Measurements from ENCODE around the gene ERC2. TPM values are rescaled to one million over a fixed set of nuclear protein-coding genes. Genes with fewer than 3 reads are reported as not detected.

Gene ERC2
- total RNA-seq, 1 donor, result 0.36 TPM

GRCh38 chr3:55645422-55645821 is 822.8 kb downstream of the ERC2 start:
- TF ChIP-seq CTCF (IDR thresholded peaks at IDR 0.05; ENCODE audit: extremely low read depth, low read depth, low read length), result no peak
- Histone ChIP-seq H3K27me3 (ENCODE audit: insufficient read depth, low read length) (peaks cover 17% of the 10 kb centered on the region), H3K4me1 (ENCODE audit: insufficient read depth, low read length) (peaks cover 4% of the 10 kb centered on the region), H3K9me3 (ENCODE audit: low read depth, low read length) (no peaks in the 10 kb centered on the region), H3K4me3 (ENCODE audit: insufficient read depth, low read length) (no peak overlapping the region), H4K20me1 (ENCODE audit: insufficient read depth, low read length) (no peaks in the 10 kb centered on the region), H3K36me3 (ENCODE audit: insufficient read depth, low read length) (no peaks in the 10 kb centered on the region), H3K79me2 (ENCODE audit: insufficient read depth, low read length) (no peaks in the 10 kb centered on the region), H3K4me2 (ENCODE audit: insufficient read depth, low read length) (no peak overlapping the region), H2AFZ (ENCODE audit: low read length) (no peak overlapping the region), H3K27ac (ENCODE audit: low read depth, low read length) (no peak overlapping the region)
- no peak for DNase-seq (ENCODE audit: insufficient read length, low spot score, missing footprints)

GRCh38 chr3:55643283-55643682 is 825.0 kb downstream of the ERC2 start:
- TF ChIP-seq CTCF (IDR thresholded peaks at IDR 0.05; ENCODE audit: extremely low read depth, low read depth, low read length), result no peak
- Histone ChIP-seq H3K4me3 (ENCODE audit: insufficient read depth, low read length) (no peak overlapping the region), H3K4me2 (ENCODE audit: insufficient read depth, low read length) (no peak overlapping the region), H3K27ac (ENCODE audit: low read depth, low read length) (no peak overlapping the region), H3K9me3 (ENCODE audit: low read depth, low read length) (no peaks in the 10 kb centered on the region), H3K79me2 (ENCODE audit: insufficient read depth, low read length) (no peaks in the 10 kb centered on the region), H2AFZ (ENCODE audit: low read length) (no peak overlapping the region), H4K20me1 (ENCODE audit: insufficient read depth, low read length) (no peaks in the 10 kb centered on the region), H3K4me1 (ENCODE audit: insufficient read depth, low read length) (peaks cover 4% of the 10 kb centered on the region), H3K36me3 (ENCODE audit: insufficient read depth, low read length) (no peaks in the 10 kb centered on the region), H3K27me3 (ENCODE audit: insufficient read depth, low read length) (peaks cover 23% of the 10 kb centered on the region)
- no peak for DNase-seq (ENCODE audit: insufficient read length, low spot score, missing footprints)

- no peak overlapping the region for H3K27ac ChIP-seq (ENCODE audit: low read depth, low read length)
- no peaks in the 10 kb centered on the region for H3K79me2 ChIP-seq (ENCODE audit: insufficient read depth, low read length)
- no peaks in the 10 kb centered on the region for H3K36me3 ChIP-seq (ENCODE audit: insufficient read depth, low read length)
- H3K4me2 ChIP-seq (ENCODE audit: insufficient read depth, low read length), result no peak overlapping the region
- no peaks in the 10 kb centered on the region for H4K20me1 ChIP-seq (ENCODE audit: insufficient read depth, low read length)
- H3K4me1 ChIP-seq (ENCODE audit: insufficient read depth, low read length), result peaks cover 4% of the 10 kb centered on the region
- no peak for DNase-seq (ENCODE audit: insufficient read length, low spot score, missing footprints)
- peaks cover 17% of the 10 kb centered on the region for H3K27me3 ChIP-seq (ENCODE audit: insufficient read depth, low read length)
- no peak overlapping the region for H3K4me3 ChIP-seq (ENCODE audit: insufficient read depth, low read length)
- H2AFZ ChIP-seq (ENCODE audit: low read length), result no peak overlapping the region
- TF ChIP-seq CTCF (IDR thresholded peaks at IDR 0.05; ENCODE audit: extremely low read depth, low read depth, low read length), result no peak
- H3K9me3 ChIP-seq (ENCODE audit: low read depth, low read length), result no peaks in the 10 kb centered on the region
Observed at GRCh38 chr3:55641964-55642363, 826.3 kb downstream of the ERC2 start.

DNA sequence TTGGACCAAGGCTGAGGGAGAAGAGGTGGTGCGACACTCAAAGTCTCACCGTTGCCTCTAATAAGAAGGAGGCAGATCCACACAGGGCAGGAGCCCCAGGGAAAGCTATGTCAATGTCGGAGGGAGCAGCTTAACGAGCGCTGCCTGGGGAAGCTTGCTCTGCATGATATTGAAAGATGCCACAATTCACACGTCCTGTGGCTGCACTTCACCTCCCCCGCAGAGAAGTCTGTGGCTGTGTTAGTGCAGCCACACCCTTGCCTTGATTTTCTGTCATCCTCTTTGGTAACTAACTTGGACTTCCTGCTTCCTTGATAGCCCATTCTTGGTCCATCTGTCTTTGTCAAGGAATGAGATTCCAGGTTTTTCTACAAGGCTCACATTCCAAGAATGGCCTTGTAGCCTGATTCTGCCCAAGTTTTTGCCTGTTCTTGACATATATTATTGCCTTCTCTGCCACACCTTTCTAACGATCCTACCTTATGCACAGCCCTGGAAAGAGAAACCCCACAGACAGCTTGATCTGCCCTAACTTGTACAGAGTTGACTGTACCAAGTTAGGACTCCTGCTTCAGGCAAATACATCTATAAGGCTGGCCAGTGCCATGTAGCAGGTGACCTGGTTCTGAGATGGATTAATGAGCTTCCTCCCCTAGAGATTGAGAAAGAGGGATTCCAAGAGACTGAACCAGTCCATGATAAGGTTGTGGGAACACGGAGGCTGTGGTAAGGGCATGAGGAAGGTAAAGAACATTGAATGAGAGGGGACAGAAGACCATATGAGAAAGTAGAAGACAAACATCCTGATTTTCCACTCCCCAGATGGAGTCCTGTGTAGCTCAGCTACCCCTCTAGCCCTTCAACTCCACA is 828.1 kb downstream of the ERC2 start:
- DNase-seq (ENCODE audit: insufficient read length, low spot score, missing footprints), result no peak
- no peak overlapping the region for H3K4me3 ChIP-seq (ENCODE audit: insufficient read depth, low read length)
- H3K27ac ChIP-seq (ENCODE audit: low read depth, low read length), result no peak overlapping the region
- H4K20me1 ChIP-seq (ENCODE audit: insufficient read depth, low read length), result no peaks in the 10 kb centered on the region
- H2AFZ ChIP-seq (ENCODE audit: low read length), result no peak overlapping the region
- no peak for TF ChIP-seq CTCF (IDR thresholded peaks at IDR 0.05; ENCODE audit: extremely low read depth, low read depth, low read length)
- H3K9me3 ChIP-seq (ENCODE audit: low read depth, low read length), result no peaks in the 10 kb centered on the region
- H3K4me1 ChIP-seq (ENCODE audit: insufficient read depth, low read length), result peaks cover 4% of the 10 kb centered on the region
- no peaks in the 10 kb centered on the region for H3K79me2 ChIP-seq (ENCODE audit: insufficient read depth, low read length)
- H3K27me3 ChIP-seq (ENCODE audit: insufficient read depth, low read length), result peaks cover 8% of the 10 kb centered on the region
- no peak overlapping the region for H3K4me2 ChIP-seq (ENCODE audit: insufficient read depth, low read length)
- H3K36me3 ChIP-seq (ENCODE audit: insufficient read depth, low read length), result no peaks in the 10 kb centered on the region

Measured in osteoblast (primary cell).